Lower lobe of right lung (tissue), 2 donors: ENCODE data around the gene OSBPL2. TPM values are rescaled to one million over a fixed set of nuclear protein-coding genes. Genes with fewer than 3 reads are reported as not detected.

Experiments used
- ATAC-seq, 2 donors: fragments of 200-7000 bp; cut with Tn5 transposase; one replicate each; pipeline ENCODE4 v1.9.1; 2020 to 2022; ENCODE audit warnings: mild to moderate bottlenecking in 2 of 2, moderate library complexity in 2 of 2
- DNase-seq: peaks from one replicate; pipeline ENCODE4 v3.0.0-alpha.2; 2020
- H3K27ac ChIP-seq: fragments of 200-600 bp; one replicate; pipeline ENCODE4 v1.8.0; 2022
- H3K27me3 ChIP-seq: fragments of 200-600 bp; one replicate; pipeline ENCODE4 v1.8.0; 2022; ENCODE audit warnings: low read depth
- H3K36me3 ChIP-seq: fragments of 200-600 bp; one replicate; pipeline ENCODE4 v1.8.0; 2022; ENCODE audit warnings: mild to moderate bottlenecking
- H3K4me1 ChIP-seq: fragments of 200-600 bp; one replicate; pipeline ENCODE4 v1.8.0; 2022
- H3K4me3 ChIP-seq: fragments of 200-600 bp; one replicate; pipeline ENCODE4 v1.8.0; 2022; ENCODE audit warnings: mild to moderate bottlenecking
- H3K9me3 ChIP-seq: fragments of 200-600 bp; one replicate; pipeline ENCODE4 v1.8.0; 2022
- CTCF ChIP-seq: fragments of 200-600 bp; IDR thresholded peaks from one replicate; pipeline ENCODE4 v1.8.0; 2022; ENCODE audit warnings: antibody characterized with exemption, mild to moderate bottlenecking
- intact Hi-C: fragments of 100-400 bp; cut with DNase I; formaldehyde crosslinking; loops from one replicate; pipeline ENCODE4 v1.11.0; 2022
- total RNA-seq: library from RNA; stranded (reverse); fragmentation: NEBNext Ultra II Directional; extraction: Animal tissue kit (Norgen Biotek cat#: 25700); gene quantifications from one replicate; pipeline ENCODE4 v1.2.1, GENCODE V29; 2021
- donor health status: DM: no; HTN: yes; CAD: no; lungs with severe emphysema.

OSBPL2 gene
- total RNA-seq, 1 donor from 2014 or later, result 56.0 TPM

- no peak for ATAC-seq
Measured at GRCh38 chr20:62225026-62225425, 13.3 kb upstream of the OSBPL2 start.

DNA sequence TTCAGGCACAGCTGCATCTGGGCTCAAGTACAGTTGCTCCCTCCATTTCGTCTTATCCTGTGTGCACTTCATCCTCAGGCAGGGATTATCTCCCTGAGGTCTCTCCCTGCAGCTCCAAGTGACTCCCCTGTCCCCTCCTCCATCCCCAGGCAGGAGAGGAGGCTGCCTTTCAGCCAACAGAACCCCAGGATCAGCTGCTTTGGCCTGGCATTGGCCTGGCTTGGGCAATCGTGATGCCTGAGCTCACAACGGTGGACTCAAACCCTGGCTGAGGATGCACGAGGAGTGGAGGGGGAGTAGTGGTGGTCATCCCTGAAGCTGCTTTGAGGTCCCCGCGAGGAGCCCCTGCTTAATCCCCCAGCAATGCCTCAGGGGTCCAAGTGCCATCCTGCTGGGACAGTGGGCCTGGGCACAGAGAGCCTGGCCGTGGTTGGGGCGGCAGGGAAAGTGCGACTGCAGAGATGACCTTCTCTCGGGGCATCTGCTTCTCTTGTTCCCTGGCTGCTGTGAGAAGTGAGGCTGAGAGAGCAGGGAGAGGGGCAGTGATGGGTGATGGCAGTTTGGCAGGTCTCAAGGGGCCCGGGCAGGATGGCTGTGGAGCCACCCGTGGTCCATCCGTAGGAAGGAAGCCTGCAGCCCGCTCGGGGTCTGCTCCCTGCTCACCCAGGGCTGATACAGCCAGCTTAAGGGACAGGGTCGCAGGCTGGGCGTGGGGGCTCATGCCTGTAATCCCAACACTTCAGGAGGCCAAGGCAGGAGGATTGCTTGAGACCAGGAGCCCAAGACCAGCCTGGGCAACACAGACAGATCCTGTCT lies 12.3 kb upstream of the OSBPL2 start:
- H3K4me1 ChIP-seq, result no peaks in the 10 kb centered on the region
- no peak overlapping the region for H3K4me3 ChIP-seq
- ATAC-seq, result no peak
- no peaks in the 10 kb centered on the region for H3K9me3 ChIP-seq
- TF ChIP-seq CTCF, result no peak
- no peak overlapping the region for H3K27ac ChIP-seq
- peaks cover 62% of the 10 kb centered on the region for H3K27me3 ChIP-seq
- no peak for DNase-seq
- intact Hi-C loops, result no loop called here
- H3K36me3 ChIP-seq, result no peaks in the 10 kb centered on the region

More at GRCh38 chr20:62225026-62225425, 13.3 kb upstream of the OSBPL2 start:
- no peak for TF ChIP-seq CTCF
- Histone ChIP-seq H3K4me1 (peaks cover 7% of the 10 kb centered on the region), H3K27me3 (peaks cover 70% of the 10 kb centered on the region), H3K4me3 (no peak overlapping the region), H3K36me3 (no peaks in the 10 kb centered on the region), H3K27ac (no peak overlapping the region), H3K9me3 (no peaks in the 10 kb centered on the region)
- intact Hi-C loops, result no loop called here
- no peak for DNase-seq

GRCh38 chr20:62226707-62227590 lies 11.4 kb upstream of the OSBPL2 start:
- no peaks in the 10 kb centered on the region for H3K36me3 ChIP-seq
- DNase-seq (no peak), ATAC-seq (no peak)
- no peak overlapping the region for H3K27ac ChIP-seq
- H3K27me3 ChIP-seq, result peaks cover 53% of the 10 kb centered on the region
- TF ChIP-seq CTCF, result no peak
- H3K4me1 ChIP-seq, result no peaks in the 10 kb centered on the region
- intact Hi-C loops, result no loop called here
- no peaks in the 10 kb centered on the region for H3K9me3 ChIP-seq
- H3K4me3 ChIP-seq, result no peak overlapping the region

GRCh38 chr20:62227591-62227976 lies 10.7 kb upstream of the OSBPL2 start:
- no peaks in the 10 kb centered on the region for H3K9me3 ChIP-seq
- no peak overlapping the region for H3K27ac ChIP-seq
- H3K4me1 ChIP-seq, result no peaks in the 10 kb centered on the region
- ATAC-seq, result no peak
- no peak for TF ChIP-seq CTCF
- intact Hi-C loops, result no loop called here
- peaks cover 46% of the 10 kb centered on the region for H3K27me3 ChIP-seq
- no peak overlapping the region for H3K4me3 ChIP-seq
- no peak for DNase-seq
- H3K36me3 ChIP-seq, result no peaks in the 10 kb centered on the region

DNA sequence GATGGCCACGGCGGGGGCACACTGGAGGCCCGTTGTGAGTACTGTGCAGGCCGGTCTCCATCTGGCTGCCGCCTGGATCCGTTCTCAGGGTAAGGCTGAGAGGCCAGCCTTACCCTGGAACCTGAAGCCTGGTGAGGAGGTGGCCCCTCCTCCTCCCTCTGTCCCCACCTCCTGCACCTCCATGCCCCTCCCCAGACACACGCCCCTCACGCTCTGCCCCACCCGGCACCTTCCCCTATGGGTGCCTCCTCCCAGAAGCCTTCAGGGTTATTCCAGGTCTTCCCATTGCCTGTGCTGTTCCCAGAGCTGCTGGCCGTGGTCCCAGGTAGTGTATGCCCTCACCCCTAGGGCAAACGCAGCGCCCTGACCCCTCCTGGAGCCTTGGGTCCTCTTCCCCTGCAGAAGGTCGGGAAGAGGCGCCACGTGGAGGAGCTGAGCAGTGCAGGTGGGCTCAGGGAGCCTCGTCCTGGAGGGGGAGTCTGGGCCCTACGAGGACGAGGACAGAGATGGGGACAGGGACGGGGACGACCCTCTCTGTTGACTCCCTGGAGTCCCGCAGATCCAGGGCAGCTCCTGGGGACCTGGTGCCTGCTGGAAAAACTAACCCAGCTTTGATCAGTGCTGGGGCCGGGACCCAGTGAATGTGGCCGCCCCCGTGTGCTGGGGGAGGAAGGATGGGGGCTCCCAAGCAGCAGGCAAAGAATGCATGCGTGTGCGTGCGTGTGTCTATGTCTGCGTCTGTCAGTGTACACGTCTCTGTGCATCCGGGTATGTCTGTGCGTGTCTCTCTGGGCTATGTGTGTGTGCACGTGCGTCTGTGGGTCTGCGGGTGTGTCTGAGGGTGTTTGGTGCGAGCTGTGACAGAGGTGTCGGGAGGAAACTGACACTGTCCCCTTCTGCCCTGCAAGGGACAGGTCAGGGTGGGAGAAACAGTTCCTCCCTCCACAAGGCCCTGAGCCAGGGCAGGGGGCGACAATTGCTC lies 10.1 kb upstream of the OSBPL2 start:
- DNase-seq, result no peak
- H3K36me3 ChIP-seq, result no peaks in the 10 kb centered on the region
- no peak overlapping the region for H3K4me3 ChIP-seq
- no peaks in the 10 kb centered on the region for H3K4me1 ChIP-seq
- TF ChIP-seq CTCF, result no peak
- peaks cover 40% of the 10 kb centered on the region for H3K27me3 ChIP-seq
- peak; percentile 12 to 25 for ATAC-seq
- H3K9me3 ChIP-seq, result no peaks in the 10 kb centered on the region
- no peak overlapping the region for H3K27ac ChIP-seq
- intact Hi-C loops, result no loop called here
